K562 (cell line): Measurements from ENCODE around the gene STK25. TPM values are rescaled to one million over a fixed set of nuclear protein-coding genes. Genes with fewer than 3 reads are reported as not detected.

Experiments
- ATAC-seq: fragments of 200-7000 bp; cut with Tn5 transposase; 3 replicates; pipeline ENCODE4 v1.9.1; 2020; ENCODE audit warnings: moderate library complexity
- BruUV-seq: library from RNA; stranded (reverse); fragments of 400-500 nt; replicated peaks from 2 replicates; lab custom pipeline; 2021; lab: Mats Ljungman, UMichigan
- CTCF ChIA-PET: fragments of 300-600 bp; formaldehyde crosslinking; extraction: SDS; loops from one replicate; lab custom pipeline; 2021; ENCODE audit warnings: low intra/inter-chr PET ratio; lab: Yijun Ruan, JAX
- POLR2A ChIA-PET: fragments of 300-600, 350-650 bp; sonication (Branson Sonifier 250); formaldehyde crosslinking; extraction: SDS; loops from one replicate; lab custom pipeline; 2021; ENCODE audit warnings: antibody characterized with exemption, inconsistent platforms; lab: Yijun Ruan, JAX
- DNase-seq, 4 experiments: peaks; one replicate each; pipeline versions ENCODE4 v3.0.0 to v3.0.0-alpha.2; 2011 to 2018; ENCODE audit warnings: low spot score in 3 of 4, mixed read lengths in 3 of 4; ENCODE audit errors: extremely low read depth in 1 of 4
- FAIRE-seq: peaks from 2 replicates; lab custom pipeline; 2011; peaks lifted over from hg19 to GRCh38; lab: Jason Lieb, UNC
- H2AFZ ChIP-seq: 2 replicates; pipeline ENCODE4 v1.6.0; 2011; ENCODE audit warnings: low read depth, low read length, control low read depth, inconsistent platforms
- H3K27ac ChIP-seq: fragments of 200-600 bp; 3 replicates; pipeline ENCODE4 v1.8.0; 2011; ENCODE audit warnings: low read depth, mild to moderate bottlenecking, control low read depth, inconsistent platforms, low read length, moderate library complexity, mixed read lengths; ENCODE audit errors: extremely low read depth
- H3K27me3 ChIP-seq, 2 experiments: fragments of 300-600 bp in 1 of 2; 2 replicates in 1 of 2; 3 replicates in 1 of 2; pipeline versions ENCODE4 v1.6.0 to v1.8.0; 2011; ENCODE audit warnings: inconsistent platforms in 2 of 2, low read length in 2 of 2, mild to moderate bottlenecking in 1 of 2, mixed read lengths in 1 of 2, moderate library complexity in 1 of 2; ENCODE audit not compliant: control insufficient read depth in 2 of 2, insufficient read depth in 2 of 2
- H3K36me3 ChIP-seq: fragments of 300-600 bp; 3 replicates; pipeline ENCODE4 v1.8.0; 2011; ENCODE audit warnings: mild to moderate bottlenecking, low read length, inconsistent platforms; ENCODE audit not compliant: control insufficient read depth, insufficient read depth
- H3K4me1 ChIP-seq, 2 experiments: fragments of 200-600 bp in 1 of 2; replicated peaks in 1 of 2; 2 replicates in 1 of 2; 3 replicates in 1 of 2; pipeline versions ENCODE4 v1.5.1 to v1.8.0; 2011; ENCODE audit warnings: inconsistent platforms in 2 of 2, low read length in 2 of 2, mild to moderate bottlenecking in 1 of 2, mixed read lengths in 1 of 2, moderate library complexity in 1 of 2; ENCODE audit not compliant: control insufficient read depth in 2 of 2, insufficient read depth in 2 of 2
- H3K4me2 ChIP-seq: 2 replicates; pipeline ENCODE4 v1.6.1; 2011; ENCODE audit warnings: low read length, control low read depth, inconsistent platforms, mixed read lengths; ENCODE audit not compliant: insufficient read depth
- H3K4me3 ChIP-seq: fragments of 200-600 bp; sonication (generic), shearing (Covaris generic); 2 replicates; pipeline ENCODE4 v1.5.1; 2016; ENCODE audit warnings: control low read depth, inconsistent platforms
- H3K79me2 ChIP-seq: fragments of 200-600 bp; 3 replicates; pipeline ENCODE4 v1.8.0; 2011; ENCODE audit warnings: low read length, inconsistent platforms; ENCODE audit not compliant: control insufficient read depth, insufficient read depth
- H3K9ac ChIP-seq, 2 experiments: 2 replicates each; pipeline versions ENCODE4 v1.6.0 to v1.6.1; 2011; ENCODE audit warnings: low read depth in 2 of 2, low read length in 2 of 2, control low read depth in 1 of 2, inconsistent platforms in 1 of 2, mild to moderate bottlenecking in 1 of 2, mixed read lengths in 1 of 2; ENCODE audit not compliant: insufficient read depth in 1 of 2
- H3K9me1 ChIP-seq: one replicate; pipeline ENCODE4 v1.6.0; 2011; ENCODE audit warnings: inconsistent platforms, mild to moderate bottlenecking, low read length, moderate library complexity; ENCODE audit not compliant: control insufficient read depth, insufficient read depth
- H3K9me3 ChIP-seq: replicated peaks from 2 replicates; pipeline ENCODE4 v1.5.1; 2011; ENCODE audit warnings: low read depth, low read length, inconsistent platforms; ENCODE audit not compliant: control insufficient read depth, insufficient read depth
- H4K20me1 ChIP-seq: replicated peaks from 2 replicates; pipeline ENCODE4 v1.6.1; 2011; ENCODE audit warnings: low read length, inconsistent platforms, mixed read lengths; ENCODE audit not compliant: control insufficient read depth, insufficient read depth
- ARID1B ChIP-seq: fragments of 450-650 bp; IDR thresholded peaks from 2 replicates; pipeline ENCODE4 v1.6.1; 2016; ENCODE audit warnings: antibody characterized with exemption, mild to moderate bottlenecking, inconsistent platforms
- CC2D1A ChIP-seq: fragments of 450-650 bp; IDR thresholded peaks from 2 replicates; pipeline ENCODE4 v1.6.1; 2017; ENCODE audit warnings: mild to moderate bottlenecking
- HNRNPLL ChIP-seq: fragments of 200-400 bp; formaldehyde crosslinking; IDR thresholded peaks from 2 replicates; pipeline ENCODE4 v1.6.1; 2017; ENCODE audit warnings: low read length, low read depth, mild to moderate bottlenecking; ENCODE audit not compliant: poor library complexity, severe bottlenecking
- MTA1 ChIP-seq: fragments of 450-650 bp; IDR thresholded peaks from 2 replicates; pipeline ENCODE4 v1.6.1; 2017; ENCODE audit warnings: borderline replicate concordance
- NKRF ChIP-seq: fragments of 450-650 bp; IDR thresholded peaks from 2 replicates; pipeline ENCODE4 v1.6.1; 2016; ENCODE audit warnings: borderline replicate concordance
- ZNF24 ChIP-seq: fragments of 450-650 bp; IDR thresholded peaks from 2 replicates; pipeline ENCODE4 v1.6.1; 2016
- ZNF444 ChIP-seq: fragments of 250-450 bp; sonication (Bioruptor Pico); IDR thresholded peaks from 2 replicates; pipeline ENCODE4 v1.4.0; 2020; ENCODE audit warnings: mild to moderate bottlenecking, moderate library complexity
- WGBS: fragments of 100-300 bp; shearing (Covaris generic); methylation state at CpG from one replicate; pipeline ENCODE4 v1.1.6; 2016; ENCODE audit warnings: low coverage, mixed read lengths; ENCODE audit not compliant: insufficient coverage; ENCODE audit errors: missing lambda C conversion rate; 5-methylcytosine and 5-hydroxymethylcytosine counted together
- in situ Hi-C: fragments of 300-500 bp; cut with MboI; formaldehyde crosslinking; loops from 4 replicates; pipeline ENCODE4 v1.15.0; 2018; ENCODE audit warnings: inconsistent platforms, mixed read lengths
- intact Hi-C: fragments of 100-400 bp; cut with micrococcal nuclease; formaldehyde crosslinking; loops from 2 replicates; pipeline ENCODE4 v1.14.2; 2022
- polyA plus RNA-seq, 8 experiments: library from polyadenylated mRNA; depleted of rRNA in 4 of 8; stranded (reverse) in 5 of 8; unstranded in 3 of 8; fragments of >200 nt; fragmentation: Nextera tagmentation in 2 of 8; fragmentation: Illumina TruSeq in 1 of 8; extraction: Ambion mirVana in 2 of 8; extraction: Trizol in 1 of 8; gene quantifications; 2 replicates each; pipeline versions ENCODE4 v1.2.1 to v1.2.3, GENCODE V29; 2011 to 2014; ENCODE audit warnings: inconsistent platforms in 1 of 8, missing spikeins in 1 of 8
- total RNA-seq, 7 experiments: library from RNA; depleted of rRNA in 6 of 7; stranded (reverse); fragments of >200 nt in 6 of 7; fragmentation: Illumina TruSeq in 2 of 7; extraction: Trizol in 2 of 7; gene quantifications; 2 replicates each; pipeline versions ENCODE4 v1.2.1 to v1.2.3, GENCODE V29; 2011 to 2021; ENCODE audit warnings: low replicate concordance in 1 of 7
- TF ChIP-seq, protein P1 (sequence below): fragments of 250-450 bp; sonication (Bioruptor Pico); IDR thresholded peaks from 2 replicates; pipeline ENCODE4 v1.5.0; 2021; ENCODE audit warnings: mild to moderate bottlenecking, moderate library complexity

STK25 gene
- total and polyA plus RNA-seq, 9 of the 15 experiments (the other 6 are each of a cell fraction or from before 2014, with no cell fraction given) = 5.4 to 177 (median 116) TPM

DNA sequence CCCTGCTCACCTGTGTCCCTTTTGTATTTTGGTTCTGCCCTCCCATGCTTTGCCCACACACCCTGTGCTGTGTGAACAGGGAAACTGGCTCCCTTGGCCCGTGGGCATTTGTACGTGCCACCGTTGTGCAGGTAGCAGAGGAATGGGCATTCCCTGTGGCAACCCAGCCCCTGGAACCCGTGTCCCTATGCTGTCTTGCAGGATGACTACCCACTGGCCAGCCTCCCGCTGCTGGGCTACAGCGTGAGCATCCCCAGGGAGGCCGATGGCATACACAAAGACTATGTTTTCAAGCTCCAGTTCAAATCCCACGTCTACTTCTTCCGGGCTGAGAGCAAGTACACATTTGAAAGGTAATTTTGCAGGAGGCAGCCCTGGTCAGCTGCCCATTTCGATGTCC, 15.3 kb downstream of the STK25 start:
- Histone ChIP-seq H3K27ac (no peak overlapping the region), H3K27me3 (no peaks in the 10 kb centered on the region), H3K36me3 (peaks cover 48% of the 10 kb centered on the region; the same call in 2 of the 3 replicates), H3K4me2 (no peak overlapping the region), H3K79me2 (no peaks in the 10 kb centered on the region), H3K9ac (no peak overlapping the region), H3K4me1 (peaks cover 22 to 39% of the 10 kb centered on the region in 2 experiments; a peak in 4 of 5 replicates), H3K9me3 (no peaks in the 10 kb centered on the region), H3K4me3 (no peak overlapping the region), H4K20me1 (no peaks in the 10 kb centered on the region), H3K9me1 (peaks cover 4% of the 10 kb centered on the region), H2AFZ (no peak overlapping the region)
- CTCF ChIA-PET = no interaction called here
- no TSS peak for BruUV-seq
- in situ Hi-C loops = no loop called here
- ATAC-seq (no peak), DNase-seq (no peak), FAIRE-seq (no peak)
- TF ChIP-seq NKRF (no peak), CC2D1A (no peak), MTA1 (no peak), ZNF24 (no peak), ZNF444 (no peak), ARID1B (no peak), HNRNPLL (no peak)
- TF ChIP-seq, protein P1, sequence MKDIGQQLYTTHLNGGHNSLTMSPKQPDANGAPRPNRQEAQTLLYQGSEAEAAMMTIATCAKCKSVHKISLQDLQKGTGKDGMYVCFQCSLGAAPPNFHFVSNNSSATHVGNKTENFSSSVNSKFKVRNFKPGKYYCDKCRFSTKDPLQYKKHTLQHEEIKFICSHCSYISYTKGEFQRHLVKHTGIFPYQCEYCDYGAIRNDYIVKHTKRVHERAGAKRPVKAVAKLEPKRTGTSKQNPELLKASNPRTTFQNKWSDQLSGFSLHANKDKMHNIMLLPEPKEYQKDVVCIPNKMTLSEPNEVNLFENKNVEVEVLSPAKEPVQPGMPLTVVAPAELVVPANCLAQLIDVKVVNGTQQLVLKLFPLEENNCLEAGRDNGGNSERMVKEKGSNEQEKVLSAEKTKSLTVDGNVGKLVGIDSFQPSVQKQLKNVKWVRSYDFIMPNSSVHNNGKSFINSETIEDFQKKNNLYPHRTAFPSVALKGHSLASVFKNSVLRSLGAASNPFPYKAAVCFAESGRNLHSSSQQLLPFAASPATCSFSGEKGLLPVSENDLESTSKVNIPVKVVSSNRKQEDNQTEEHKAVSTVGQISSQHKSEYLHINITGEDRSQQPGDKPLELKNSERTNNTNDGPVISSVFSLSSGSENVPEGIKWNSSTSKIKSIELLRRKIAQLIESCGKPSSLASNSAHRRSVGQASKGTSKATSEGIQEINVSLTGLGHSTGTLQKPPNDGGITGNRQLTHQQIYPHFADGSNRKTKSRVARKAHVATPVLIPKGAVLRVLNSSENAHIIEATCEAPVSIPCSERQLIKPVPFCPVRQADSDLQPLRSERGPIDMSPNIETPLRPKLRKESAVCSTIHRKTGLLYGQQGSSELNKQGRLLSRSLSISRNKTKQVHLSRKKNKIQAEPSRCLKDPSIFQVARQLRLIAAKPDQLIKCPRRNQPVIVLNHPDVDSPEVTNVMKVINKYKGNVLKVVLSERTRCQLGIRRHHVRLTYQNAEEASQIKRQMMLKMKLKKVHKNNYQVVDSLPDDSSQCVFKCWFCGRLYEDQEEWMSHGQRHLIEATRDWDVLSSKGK = no peak
- intact Hi-C loops = no loop called here
- WGBS = 93% methylated on average over 8 of the region's 10 CpGs
- POLR2A ChIA-PET = interaction anchor here (0.7 to 1.2 kb wide), 3 partner anchors 11 to 62 kb away, joined by 3 to 4 read pairs (median 4); no protein-coding TSS in a partner anchor
